Endodermal cell (in vitro differentiated cells): Measurements from ENCODE around the gene RANBP10. TPM values are rescaled to one million over a fixed set of nuclear protein-coding genes. Genes with fewer than 3 reads are reported as not detected.
A peak's percentile ranks its signal among the peaks of the same experiment; 100 is the strongest.

ENCODE experiments used
- DNase-seq: peaks from one replicate; pipeline ENCODE4 v3.0.0-alpha.2; 2017
- H3K27ac ChIP-seq: 2 replicates; pipeline ENCODE4 v1.5.1; 2013; ENCODE audit warnings: mild to moderate bottlenecking, low read depth, low read length, moderate library complexity
- H3K27me3 ChIP-seq: 2 replicates; pipeline ENCODE4 v1.6.1; 2013; ENCODE audit warnings: mild to moderate bottlenecking, low read length, moderate library complexity; ENCODE audit not compliant: insufficient read depth, control insufficient read depth, poor library complexity, severe bottlenecking
- H3K36me3 ChIP-seq: 2 replicates; pipeline ENCODE4 v1.7.0; 2013; ENCODE audit warnings: mild to moderate bottlenecking, low read length, moderate library complexity; ENCODE audit not compliant: control insufficient read depth, insufficient read depth
- H3K4me1 ChIP-seq: one replicate; pipeline ENCODE4 v1.7.0; 2013; ENCODE audit warnings: low read length; ENCODE audit not compliant: control insufficient read depth, insufficient read depth
- H3K4me3 ChIP-seq: 2 replicates; pipeline ENCODE4 v1.5.1; 2013; ENCODE audit warnings: mild to moderate bottlenecking, low read length, moderate library complexity
- H3K9ac ChIP-seq: 2 replicates; pipeline ENCODE4 v1.6.1; 2013; ENCODE audit warnings: mild to moderate bottlenecking, low read length, moderate library complexity; ENCODE audit not compliant: poor library complexity, severe bottlenecking; ENCODE audit errors: extremely low read depth
- H3K9me3 ChIP-seq: 2 replicates; pipeline ENCODE4 v1.6.1; 2013; ENCODE audit warnings: mild to moderate bottlenecking, low read length, moderate library complexity; ENCODE audit not compliant: control insufficient read depth
- H3K27ac Mint-ChIP-seq: 2 replicates; pipeline ENCODE4 v1.8.0; 2020; ENCODE audit warnings: mixed read lengths
- H3K27me3 Mint-ChIP-seq: 2 replicates; pipeline ENCODE4 v1.8.0; 2021; ENCODE audit warnings: mild to moderate bottlenecking, mixed read lengths; ENCODE audit not compliant: insufficient read depth
- H3K36me3 Mint-ChIP-seq: 2 replicates; pipeline ENCODE4 v1.8.0; 2020; ENCODE audit warnings: low read depth, mixed read lengths
- H3K4me1 Mint-ChIP-seq: 2 replicates; pipeline ENCODE4 v1.8.0; 2020; ENCODE audit warnings: mixed read lengths
- H3K4me3 Mint-ChIP-seq: 2 replicates; pipeline ENCODE4 v1.8.0; 2020; ENCODE audit warnings: mild to moderate bottlenecking, moderate library complexity, mixed read lengths
- H3K9me3 Mint-ChIP-seq: 2 replicates; pipeline ENCODE4 v1.8.0; 2020; ENCODE audit warnings: mild to moderate bottlenecking, mixed read lengths
- WGBS, 2 experiments: methylation state at CpG; one replicate each; pipeline versions ENCODE4 v1.1.5 to v1.1.7; 2013; ENCODE audit warnings: missing lambda C conversion rate in 2 of 2, mixed read lengths in 1 of 2; ENCODE audit not compliant: insufficient coverage in 1 of 2, insufficient read length in 1 of 2; 5-methylcytosine and 5-hydroxymethylcytosine counted together
- total RNA-seq, 2 donors: library from RNA; stranded (reverse); fragmentation: NEBNext Ultra II Directional in 1 of 2; extraction: Animal tissue kit (Norgen Biotek cat#: 25700) in 1 of 2; gene quantifications; 2 replicates in 1 of 2; 3 replicates in 1 of 2; pipeline ENCODE4 v1.2.1, GENCODE V29; 2021
- TF ChIP-seq, protein P1 (sequence below): fragments of 200-600 bp; sonication (generic); conservative IDR thresholded peaks from 2 replicates; pipeline ENCODE4 v1.5.0; 2021; ENCODE audit warnings: antibody characterized with exemption, mild to moderate bottlenecking

The RANBP10 gene
- total RNA-seq, 2 donors from 2014 or later, result 19.2 to 22.5 TPM

DNA sequence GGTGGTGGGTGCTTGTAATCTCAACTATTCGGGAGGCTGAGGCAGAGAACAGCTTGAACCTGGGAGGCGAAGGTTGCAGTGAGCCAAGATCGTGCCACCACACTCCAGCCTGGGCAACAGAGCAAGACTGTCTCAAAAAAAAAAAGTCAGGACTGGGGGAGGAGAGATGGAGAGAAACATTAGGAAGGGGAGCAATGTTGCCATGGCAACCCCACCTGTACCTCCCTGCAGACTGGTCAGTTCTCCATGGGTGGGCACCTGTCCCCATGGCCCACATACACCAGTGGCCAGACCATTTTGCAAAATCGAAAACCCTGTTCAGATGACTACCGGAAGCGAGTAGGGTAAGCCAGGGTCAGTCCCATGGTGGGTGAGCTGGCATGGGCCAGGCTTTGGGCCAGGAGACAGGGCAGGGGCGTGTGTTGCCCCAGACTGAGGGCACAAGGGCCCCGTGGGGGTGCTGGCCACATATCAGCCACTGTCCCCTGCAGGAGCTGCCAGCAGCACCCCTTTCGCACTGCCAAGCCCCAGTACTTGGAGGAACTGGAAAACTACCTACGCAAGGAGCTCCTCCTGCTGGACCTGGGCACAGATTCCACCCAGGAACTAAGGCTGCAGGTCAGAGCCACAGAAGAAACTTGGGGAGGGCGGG, 14.4 kb upstream of the RANBP10 start:
- Histone ChIP-seq H3K4me1 (no peaks in the 10 kb centered on the region), H3K27me3 (no peaks in the 10 kb centered on the region), H3K36me3 (no peaks in the 10 kb centered on the region), H3K27ac (no peak overlapping the region), H3K4me3 (no peak overlapping the region), H3K9ac (no peak overlapping the region), H3K9me3 (no peaks in the 10 kb centered on the region)
- Mint-ChIP-seq H3K36me3 (no peaks in the 10 kb centered on the region), H3K27ac (no peak overlapping the region), H3K4me1 (peaks cover 4% of the 10 kb centered on the region), H3K27me3 (no peaks in the 10 kb centered on the region), H3K9me3 (peaks cover 2% of the 10 kb centered on the region), H3K4me3 (no peak overlapping the region)
- TF ChIP-seq, protein P1, sequence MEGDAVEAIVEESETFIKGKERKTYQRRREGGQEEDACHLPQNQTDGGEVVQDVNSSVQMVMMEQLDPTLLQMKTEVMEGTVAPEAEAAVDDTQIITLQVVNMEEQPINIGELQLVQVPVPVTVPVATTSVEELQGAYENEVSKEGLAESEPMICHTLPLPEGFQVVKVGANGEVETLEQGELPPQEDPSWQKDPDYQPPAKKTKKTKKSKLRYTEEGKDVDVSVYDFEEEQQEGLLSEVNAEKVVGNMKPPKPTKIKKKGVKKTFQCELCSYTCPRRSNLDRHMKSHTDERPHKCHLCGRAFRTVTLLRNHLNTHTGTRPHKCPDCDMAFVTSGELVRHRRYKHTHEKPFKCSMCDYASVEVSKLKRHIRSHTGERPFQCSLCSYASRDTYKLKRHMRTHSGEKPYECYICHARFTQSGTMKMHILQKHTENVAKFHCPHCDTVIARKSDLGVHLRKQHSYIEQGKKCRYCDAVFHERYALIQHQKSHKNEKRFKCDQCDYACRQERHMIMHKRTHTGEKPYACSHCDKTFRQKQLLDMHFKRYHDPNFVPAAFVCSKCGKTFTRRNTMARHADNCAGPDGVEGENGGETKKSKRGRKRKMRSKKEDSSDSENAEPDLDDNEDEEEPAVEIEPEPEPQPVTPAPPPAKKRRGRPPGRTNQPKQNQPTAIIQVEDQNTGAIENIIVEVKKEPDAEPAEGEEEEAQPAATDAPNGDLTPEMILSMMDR, result peak; percentile 16
- peak; percentile 57 for DNase-seq
- WGBS, 2 experiments, result 91 to 94% methylated on average over 9 to 11 of the region's 11 CpGs

DNA sequence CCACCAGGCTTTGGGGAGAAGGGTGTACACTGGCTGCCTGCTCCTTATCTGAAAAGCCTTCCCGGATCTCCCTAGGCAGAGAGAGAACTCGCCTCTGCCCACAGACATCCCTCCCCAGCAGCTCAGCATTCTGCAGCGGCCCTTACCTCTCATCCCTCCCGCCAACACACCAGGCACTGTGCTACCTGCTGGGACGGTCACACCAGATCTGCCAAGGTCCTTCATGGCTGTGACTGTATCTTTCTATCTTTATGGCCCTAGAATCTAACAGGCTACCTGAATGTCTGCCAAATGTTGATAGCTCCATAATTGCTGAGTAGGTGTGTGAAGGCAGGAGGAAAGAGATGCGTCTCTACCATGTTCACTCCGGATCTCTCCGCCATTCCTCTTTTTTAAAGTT, 8.2 kb upstream of the RANBP10 start:
- Histone ChIP-seq H3K27me3 (no peaks in the 10 kb centered on the region), H3K36me3 (no peaks in the 10 kb centered on the region), H3K9me3 (no peaks in the 10 kb centered on the region), H3K27ac (no peak overlapping the region), H3K4me1 (no peaks in the 10 kb centered on the region), H3K4me3 (no peak overlapping the region), H3K9ac (no peak overlapping the region)
- peaks cover 4% of the 10 kb centered on the region for H3K27me3 Mint-ChIP-seq
- TF ChIP-seq, protein P1, result no peak
- H3K9me3 Mint-ChIP-seq, result peaks cover 2% of the 10 kb centered on the region
- H3K4me3 Mint-ChIP-seq, result no peak overlapping the region
- 89 to 97% methylated on average over 8 of the region's 8 CpGs for WGBS, 2 experiments
- no peak for DNase-seq
- H3K4me1 Mint-ChIP-seq, result no peaks in the 10 kb centered on the region
- H3K27ac Mint-ChIP-seq, result no peak overlapping the region
- H3K36me3 Mint-ChIP-seq, result no peaks in the 10 kb centered on the region

DNA sequence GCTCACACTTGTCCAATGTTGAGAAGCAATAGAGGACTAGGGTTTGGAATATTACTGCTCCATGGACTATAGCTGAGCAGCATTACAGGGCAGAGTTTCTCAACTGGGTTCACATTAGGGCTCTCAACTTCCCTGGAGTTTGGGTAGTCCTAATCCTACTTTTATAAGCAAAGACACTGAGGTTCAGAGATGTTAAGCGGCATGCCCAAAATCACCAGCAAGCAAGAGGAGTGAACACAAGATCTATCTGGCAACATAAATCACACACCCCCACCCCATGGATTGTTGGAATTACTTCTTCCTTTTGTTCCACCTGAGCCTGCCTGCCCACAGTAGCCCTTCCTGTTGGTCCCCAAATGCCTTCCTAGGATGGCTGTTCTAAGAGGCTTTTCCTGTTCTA, 5.5 kb upstream of the RANBP10 start:
- no peak for DNase-seq
- no peaks in the 10 kb centered on the region for H3K36me3 Mint-ChIP-seq
- Histone ChIP-seq H3K9ac (no peak overlapping the region), H3K4me3 (no peak overlapping the region), H3K36me3 (no peaks in the 10 kb centered on the region), H3K27me3 (no peaks in the 10 kb centered on the region), H3K27ac (no peak overlapping the region), H3K9me3 (no peaks in the 10 kb centered on the region), H3K4me1 (no peaks in the 10 kb centered on the region)
- H3K4me3 Mint-ChIP-seq, result no peak overlapping the region
- TF ChIP-seq, protein P1, result no peak
- H3K27ac Mint-ChIP-seq, result no peak overlapping the region
- H3K9me3 Mint-ChIP-seq, result peaks cover 2% of the 10 kb centered on the region
- WGBS, 2 experiments, result 85% methylated on average over 1 of the region's 1 CpG; no CpG with 5 or more reads in 1 of the 2 experiments
- H3K4me1 Mint-ChIP-seq, result peaks cover 2% of the 10 kb centered on the region
- peaks cover 4% of the 10 kb centered on the region for H3K27me3 Mint-ChIP-seq
